Brain microvascular endothelial cell (primary cell): ENCODE data around the gene ZNF787.
A peak's percentile ranks its signal among the peaks of the same experiment; 100 is the strongest.

ENCODE experiments used
- DNase-seq: peaks from one replicate; pipeline ENCODE4 v3.0.0-alpha.2; 2020
- H3K27ac ChIP-seq: fragments of 250-450 bp; sonication (Bioruptor Pico); 2 replicates; pipeline ENCODE4 v1.5.1; 2020; ENCODE audit warnings: mild to moderate bottlenecking, moderate library complexity
- H3K27me3 ChIP-seq: fragments of 250-450 bp; sonication (Bioruptor Pico); replicated peaks from 2 replicates; pipeline ENCODE4 v1.5.1; 2020; ENCODE audit warnings: mild to moderate bottlenecking
- H3K36me3 ChIP-seq: fragments of 250-450 bp; sonication (Bioruptor Pico); replicated peaks from 2 replicates; pipeline ENCODE4 v1.5.1; 2020; ENCODE audit warnings: mild to moderate bottlenecking
- H3K4me3 ChIP-seq: 2 replicates; pipeline ENCODE4 v1.5.1; 2011; ENCODE audit warnings: low read depth, mild to moderate bottlenecking, control low read depth, low read length, moderate library complexity
- in situ Hi-C: cut with HindIII; loops from 2 replicates; pipeline ENCODE4 v1.10.0; 2017; ENCODE audit warnings: low sequenced_read_pairs, low pct_ligation_motif_present
- TF ChIP-seq, protein P1 (sequence below): IDR thresholded peaks from 2 replicates; pipeline ENCODE4 v1.5.1; 2011; ENCODE audit warnings: low read depth, mild to moderate bottlenecking, moderate library complexity, low read length, control low read depth, inconsistent platforms; ENCODE audit errors: missing control alignments

ZNF787 gene

DNA sequence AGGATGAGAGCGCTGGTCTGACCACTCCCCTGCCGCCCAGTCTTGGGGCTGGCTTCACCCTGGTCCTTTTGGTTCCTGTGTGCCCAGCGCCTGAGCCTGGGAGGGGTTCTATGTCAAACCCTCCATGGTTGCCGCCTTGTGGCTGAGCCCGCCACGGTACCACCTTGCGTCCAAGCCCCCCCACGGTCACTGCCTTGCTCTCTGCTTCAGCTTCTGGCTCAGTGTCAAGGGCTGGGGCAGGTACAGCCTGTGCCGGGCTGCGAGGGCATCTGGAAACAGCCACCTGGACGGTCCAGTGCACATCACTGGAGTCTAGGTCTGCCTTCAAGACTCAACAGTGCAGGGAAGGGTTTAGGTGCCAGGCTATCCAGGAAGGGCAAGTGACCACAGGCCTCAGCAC is 40.4 kb upstream of the ZNF787 start:
- no peak overlapping the region for H3K27ac ChIP-seq
- peaks cover 14% of the 10 kb centered on the region for H3K36me3 ChIP-seq
- H3K27me3 ChIP-seq = no peaks in the 10 kb centered on the region
- TF ChIP-seq, protein P1, sequence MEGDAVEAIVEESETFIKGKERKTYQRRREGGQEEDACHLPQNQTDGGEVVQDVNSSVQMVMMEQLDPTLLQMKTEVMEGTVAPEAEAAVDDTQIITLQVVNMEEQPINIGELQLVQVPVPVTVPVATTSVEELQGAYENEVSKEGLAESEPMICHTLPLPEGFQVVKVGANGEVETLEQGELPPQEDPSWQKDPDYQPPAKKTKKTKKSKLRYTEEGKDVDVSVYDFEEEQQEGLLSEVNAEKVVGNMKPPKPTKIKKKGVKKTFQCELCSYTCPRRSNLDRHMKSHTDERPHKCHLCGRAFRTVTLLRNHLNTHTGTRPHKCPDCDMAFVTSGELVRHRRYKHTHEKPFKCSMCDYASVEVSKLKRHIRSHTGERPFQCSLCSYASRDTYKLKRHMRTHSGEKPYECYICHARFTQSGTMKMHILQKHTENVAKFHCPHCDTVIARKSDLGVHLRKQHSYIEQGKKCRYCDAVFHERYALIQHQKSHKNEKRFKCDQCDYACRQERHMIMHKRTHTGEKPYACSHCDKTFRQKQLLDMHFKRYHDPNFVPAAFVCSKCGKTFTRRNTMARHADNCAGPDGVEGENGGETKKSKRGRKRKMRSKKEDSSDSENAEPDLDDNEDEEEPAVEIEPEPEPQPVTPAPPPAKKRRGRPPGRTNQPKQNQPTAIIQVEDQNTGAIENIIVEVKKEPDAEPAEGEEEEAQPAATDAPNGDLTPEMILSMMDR = no peak
- no peak overlapping the region for H3K4me3 ChIP-seq
- no peak for DNase-seq
- in situ Hi-C loops = no loop called here

DNA sequence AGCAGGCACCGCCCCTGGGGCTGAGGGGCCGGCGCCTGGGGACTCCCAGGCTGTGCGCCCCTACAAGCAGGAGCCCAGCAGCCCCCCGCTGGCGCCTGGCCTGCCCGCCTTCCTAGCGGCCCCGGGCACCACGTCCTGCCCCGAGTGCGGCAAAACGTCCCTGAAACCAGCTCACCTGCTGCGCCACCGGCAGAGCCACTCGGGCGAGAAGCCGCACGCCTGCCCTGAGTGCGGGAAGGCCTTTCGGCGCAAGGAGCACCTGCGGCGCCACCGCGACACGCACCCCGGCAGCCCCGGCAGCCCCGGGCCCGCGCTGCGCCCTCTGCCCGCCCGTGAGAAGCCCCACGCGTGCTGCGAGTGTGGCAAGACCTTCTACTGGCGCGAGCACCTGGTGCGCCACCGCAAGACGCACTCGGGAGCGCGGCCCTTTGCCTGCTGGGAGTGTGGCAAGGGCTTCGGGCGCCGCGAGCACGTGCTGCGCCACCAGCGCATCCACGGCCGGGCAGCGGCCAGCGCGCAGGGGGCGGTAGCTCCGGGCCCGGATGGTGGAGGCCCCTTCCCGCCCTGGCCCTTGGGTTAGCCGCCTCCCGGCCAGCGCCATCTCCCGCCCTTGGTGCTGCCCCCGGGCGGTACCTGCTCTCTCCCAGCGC is 38.7 kb upstream of the ZNF787 start:
- Histone ChIP-seq H3K4me3 (no peak overlapping the region), H3K27me3 (no peaks in the 10 kb centered on the region), H3K36me3 (peaks cover 16% of the 10 kb centered on the region), H3K27ac (no peak overlapping the region)
- in situ Hi-C loops = no loop called here
- DNase-seq = no peak
- TF ChIP-seq, protein P1 = no peak

DNA sequence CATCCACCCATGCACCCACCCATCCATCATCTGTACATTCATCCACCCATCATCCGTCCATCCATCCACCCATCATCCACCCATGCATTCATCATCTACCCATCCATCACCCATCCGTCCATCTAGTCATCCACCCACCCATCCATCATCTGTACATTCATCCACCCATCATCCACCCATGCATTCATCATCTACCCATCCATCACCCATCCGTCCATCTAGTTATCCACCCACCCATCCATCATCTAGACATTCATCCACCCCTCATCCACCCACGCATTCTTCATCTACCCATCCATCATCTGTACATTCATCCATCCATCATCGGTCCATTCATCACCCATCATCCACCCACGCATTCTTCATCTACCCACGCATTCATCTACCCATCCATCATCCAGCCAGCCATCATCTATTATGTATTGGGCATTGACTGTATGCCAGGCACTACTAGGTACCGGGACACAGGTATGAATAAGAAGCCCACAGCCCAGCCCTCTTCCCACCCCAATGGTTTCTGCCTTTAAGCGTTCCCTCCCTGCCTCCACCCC is 38.0 kb upstream of the ZNF787 start:
- in situ Hi-C loops = no loop called here
- DNase-seq = no peak
- Histone ChIP-seq H3K27me3 (no peaks in the 10 kb centered on the region), H3K36me3 (peaks cover 17% of the 10 kb centered on the region), H3K27ac (no peak overlapping the region), H3K4me3 (no peak overlapping the region)
- TF ChIP-seq, protein P1 = no peak

DNA sequence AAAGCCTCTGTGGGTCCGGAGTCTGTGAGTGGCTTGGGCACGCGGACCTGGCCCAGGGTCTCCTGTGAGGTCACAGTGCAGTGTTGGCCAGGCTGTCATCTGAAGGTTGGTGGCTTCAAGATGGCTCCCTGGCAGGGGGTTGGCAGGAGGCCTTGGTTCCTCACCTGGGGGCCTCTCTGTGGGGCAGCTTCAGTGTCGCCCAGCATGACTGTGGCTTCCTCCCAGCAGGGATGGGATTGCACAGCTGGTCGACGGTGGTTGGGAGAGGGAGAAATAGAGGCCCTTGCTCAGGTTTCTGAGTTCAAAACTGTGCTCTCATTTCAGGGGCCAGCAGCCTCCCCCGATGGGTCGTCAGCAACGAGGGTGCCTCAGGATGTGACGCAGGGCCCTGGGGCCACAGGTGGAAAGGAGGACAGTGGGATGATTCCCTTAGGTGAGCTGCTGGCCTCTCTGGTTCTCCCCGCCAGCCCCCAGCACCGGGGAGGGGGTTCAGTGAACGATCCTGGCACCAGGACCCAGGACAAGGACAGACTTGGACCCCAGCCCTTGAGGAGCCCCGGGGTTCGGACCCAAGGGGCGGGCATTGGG is 37.2 kb upstream of the ZNF787 start:
- TF ChIP-seq, protein P1 = no peak
- Histone ChIP-seq H3K27ac (no peak overlapping the region), H3K36me3 (peaks cover 17% of the 10 kb centered on the region), H3K4me3 (no peak overlapping the region), H3K27me3 (no peaks in the 10 kb centered on the region)
- DNase-seq = no peak
- in situ Hi-C loops = no loop called here

DNA sequence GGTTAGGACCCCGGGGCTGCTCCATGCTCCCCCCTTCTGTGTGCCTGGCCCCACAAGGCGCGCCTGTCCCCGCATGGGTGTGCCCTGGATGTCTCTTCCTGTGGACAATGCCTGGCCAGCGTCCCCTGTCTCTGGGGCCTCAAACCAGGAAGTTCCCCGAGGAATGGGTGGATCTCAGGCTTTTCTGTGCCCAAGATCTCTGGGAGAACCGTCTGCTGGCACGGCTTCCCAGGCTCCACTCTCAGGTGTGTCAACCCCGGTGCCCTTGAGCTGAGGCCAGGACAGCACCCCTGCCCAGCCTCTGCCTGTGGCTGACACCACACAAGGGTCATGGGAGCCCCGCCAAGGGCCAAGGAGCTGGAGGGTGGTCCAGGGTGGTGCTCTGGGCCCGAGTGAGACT is 35.7 kb upstream of the ZNF787 start:
- in situ Hi-C loops = no loop called here
- DNase-seq = no peak
- TF ChIP-seq, protein P1 = no peak
- no peaks in the 10 kb centered on the region for H3K27me3 ChIP-seq
- H3K36me3 ChIP-seq = peaks cover 17% of the 10 kb centered on the region
- no peak overlapping the region for H3K4me3 ChIP-seq
- no peak overlapping the region for H3K27ac ChIP-seq

DNA sequence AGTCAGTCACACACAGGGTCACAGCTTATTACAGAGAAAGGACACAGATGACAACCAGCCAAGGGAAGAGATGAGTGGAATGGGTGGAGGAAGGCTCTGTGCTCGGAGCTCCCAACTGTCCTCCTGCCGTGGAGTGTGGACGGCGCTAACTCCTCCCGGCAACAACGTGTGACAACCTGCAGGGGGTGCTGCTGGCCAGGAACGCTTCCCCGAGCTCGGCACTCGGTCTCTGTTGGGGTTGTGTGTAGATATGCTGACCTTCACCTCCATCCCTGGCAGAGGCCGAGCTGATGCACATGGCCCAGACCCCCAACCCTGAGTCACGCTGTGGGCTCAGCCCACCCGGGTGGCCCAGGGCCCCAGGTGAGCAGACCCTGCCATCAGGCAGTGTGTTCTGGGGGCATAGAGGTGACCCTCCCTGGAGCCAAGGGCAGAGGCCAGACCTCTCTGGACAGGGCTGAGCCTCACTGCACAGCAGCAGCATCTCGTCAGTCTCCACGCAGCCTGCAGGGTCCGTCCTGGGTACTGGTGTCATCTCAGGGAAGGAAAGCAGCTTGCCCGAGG is 34.1 kb upstream of the ZNF787 start:
- TF ChIP-seq, protein P1 = peak; percentile 59
- Histone ChIP-seq H3K27me3 (no peaks in the 10 kb centered on the region), H3K4me3 (no peak overlapping the region), H3K36me3 (peaks cover 14% of the 10 kb centered on the region), H3K27ac (no peak overlapping the region)
- DNase-seq = no peak
- in situ Hi-C loops = no loop called here
